SH-SY5Y (cell line): ENCODE measurements around the gene UCP2.

Experiments used
- GATA2 ChIP-seq: IDR thresholded peaks from 2 replicates; pipeline ENCODE4 v1.6.1; 2011; ENCODE audit warnings: mild to moderate bottlenecking, low read depth, low read length
- GATA3 ChIP-seq: IDR thresholded peaks from 2 replicates; pipeline ENCODE4 v1.6.1; 2011; ENCODE audit warnings: low read depth, mild to moderate bottlenecking, low read length, moderate library complexity

GRCh38 chr11:73949246-73949645 lies 33.4 kb downstream of the UCP2 start:
- TF ChIP-seq GATA2, result no peak
- TF ChIP-seq GATA3, result no peak
